Vagina (tissue), 2 donors: Measurements from ENCODE around the gene MRPL12. TPM values are rescaled to one million over a fixed set of nuclear protein-coding genes. Genes with fewer than 3 reads are reported as not detected.
A peak's percentile ranks its signal among the peaks of the same experiment; 100 is the strongest.

Source experiments
- DNase-seq, 2 donors: peaks; one replicate each; pipeline ENCODE4 v3.0.0-alpha.2; 2017; ENCODE audit errors: extremely low spot score in 2 of 2
- H3K27ac ChIP-seq: fragments of 200-600 bp; sonication (generic); one replicate; pipeline ENCODE4 v1.5.1; 2019
- H3K27me3 ChIP-seq: fragments of 200-600 bp; sonication (generic); one replicate; pipeline ENCODE4 v1.5.1; 2019
- H3K36me3 ChIP-seq, 2 donors: fragments of 200-600 bp; sonication (generic); one replicate each; pipeline ENCODE4 v1.5.1; 2017 to 2019
- H3K4me1 ChIP-seq: fragments of 200-600 bp; sonication (generic); one replicate; pipeline ENCODE4 v1.5.1; 2019
- H3K4me3 ChIP-seq, 2 donors: fragments of 200-600 bp; sonication (generic); 1 replicate in 1 of 2; 2 replicates in 1 of 2; pipeline ENCODE4 v1.5.1; 2016 to 2019
- H3K9me3 ChIP-seq: fragments of 200-600 bp; sonication (generic); one replicate; pipeline ENCODE4 v1.5.1; 2019
- CTCF ChIP-seq, 3 experiments: fragments of 450-650 bp in 2 of 3; fragments of 200-600 bp in 1 of 3; sonication (generic) in 1 of 3; IDR thresholded peaks; one replicate each; pipeline ENCODE4 v1.5.1; 2017 to 2019; ENCODE audit warnings: antibody characterized with exemption in 3 of 3, mild to moderate bottlenecking in 2 of 3, moderate library complexity in 2 of 3
- POLR2A ChIP-seq, 2 donors: fragments of 450-650 bp; IDR thresholded peaks; one replicate each; pipeline ENCODE4 v1.6.1; 2017; ENCODE audit warnings: antibody characterized with exemption in 2 of 2, mild to moderate bottlenecking in 2 of 2, moderate library complexity in 2 of 2
- POLR2AphosphoS5 ChIP-seq, 2 donors: sonication (generic); formaldehyde crosslinking; IDR thresholded peaks; one replicate each; pipeline ENCODE4 v1.9.0; 2017; ENCODE audit warnings: antibody characterized with exemption in 2 of 2, mild to moderate bottlenecking in 2 of 2, low read depth in 1 of 2; ENCODE audit not compliant: insufficient read depth in 1 of 2
- intact Hi-C: fragments of 100-400 bp; cut with DNase I; formaldehyde crosslinking; loops from one replicate; pipeline ENCODE4 v1.15.1; 2023
- total RNA-seq: library from RNA; depleted of rRNA; stranded (reverse); fragments of >200 nt; gene quantifications from one replicate; pipeline ENCODE4 v1.2.3, GENCODE V29; 2016

MRPL12 gene
- total RNA-seq, 1 donor from 2014 or later, result 77.3 TPM

GRCh38 chr17:81727324-81728031 lies 24.3 kb downstream of the MRPL12 start:
- peaks cover 10% of the 10 kb centered on the region for H3K4me1 ChIP-seq
- no peak overlapping the region for H3K4me3 ChIP-seq
- intact Hi-C loops, result no loop called here
- no peak for DNase-seq
- H3K9me3 ChIP-seq, result no peaks in the 10 kb centered on the region
- H3K27ac ChIP-seq, result no peak overlapping the region
- no peaks in the 10 kb centered on the region for H3K27me3 ChIP-seq
- TF ChIP-seq POLR2A (IDR thresholded peaks at IDR 0.05), result no peak
- TF ChIP-seq CTCF (IDR thresholded peaks at IDR 0.05), result no peak
- TF ChIP-seq POLR2AphosphoS5 (IDR thresholded peaks at IDR 0.05; ENCODE audit: insufficient read depth in 1 of 2, low read depth in 1 of 2), result no peak
- H3K36me3 ChIP-seq, result no peaks in the 10 kb centered on the region

- H3K4me1 ChIP-seq, result peaks cover 18% of the 10 kb centered on the region
- no peaks in the 10 kb centered on the region for H3K9me3 ChIP-seq
- no peak overlapping the region for H3K4me3 ChIP-seq
- H3K27me3 ChIP-seq, result no peaks in the 10 kb centered on the region
- no peaks in the 10 kb centered on the region for H3K36me3 ChIP-seq
- no peak for DNase-seq
- intact Hi-C loops, result no loop called here
- no peak overlapping the region for H3K27ac ChIP-seq
- TF ChIP-seq POLR2A (IDR thresholded peaks at IDR 0.05), result no peak
- TF ChIP-seq CTCF (IDR thresholded peaks at IDR 0.05), result peak; percentile 79 to 84 (median 82)
- no peak for TF ChIP-seq POLR2AphosphoS5 (IDR thresholded peaks at IDR 0.05; ENCODE audit: insufficient read depth in 1 of 2, low read depth in 1 of 2)
Measured at GRCh38 chr17:81733507-81734404, 30.6 kb downstream of the MRPL12 start.

GRCh38 chr17:81734405-81735263 lies 31.5 kb downstream of the MRPL12 start:
- peaks cover 18% of the 10 kb centered on the region for H3K4me1 ChIP-seq

More at GRCh38 chr17:81734405-81735263, 31.5 kb downstream of the MRPL12 start:
- no peak for DNase-seq
- H3K9me3 ChIP-seq, result no peaks in the 10 kb centered on the region
- H3K36me3 ChIP-seq, result no peaks in the 10 kb centered on the region
- no peak overlapping the region for H3K4me3 ChIP-seq
- no peak overlapping the region for H3K27ac ChIP-seq
- no peaks in the 10 kb centered on the region for H3K27me3 ChIP-seq
- TF ChIP-seq CTCF (IDR thresholded peaks at IDR 0.05) (no peak), POLR2AphosphoS5 (IDR thresholded peaks at IDR 0.05; ENCODE audit: insufficient read depth in 1 of 2, low read depth in 1 of 2) (no peak), POLR2A (IDR thresholded peaks at IDR 0.05) (no peak)
- intact Hi-C loops, result no loop called here
